ENCODE data around the gene UNK.
"Not testable (repeated sequence)": the region's sequence is repeated elsewhere in the genome, so short reads cannot be mapped to it uniquely, and the experiment has no call there.

The UNK gene

GRCh38 chr17:75773121-75773807, 11.3 kb upstream of the UNK start:
- peaks cover 14 to 18% of the 10 kb centered on the region in 2 donors for H3K36me3 ChIP-seq (ENCODE audit: control insufficient read depth in 2 of 2, insufficient read depth in 2 of 2, low read length in 2 of 2)
- H3K27me3 ChIP-seq (ENCODE audit: control insufficient read depth in 2 of 2, insufficient read depth in 2 of 2, low read length in 2 of 2) = no peaks in the 10 kb centered on the region
- H3K27ac ChIP-seq (ENCODE audit: low read depth in 2 of 2, low read length in 2 of 2) = no peak overlapping the region
- H3K9me3 ChIP-seq (ENCODE audit: control insufficient read depth in 2 of 2, low read length in 2 of 2) = no peaks in the 10 kb centered on the region
- no peak overlapping the region for H3K4me3 ChIP-seq (ENCODE audit: low read length in 2 of 2)
- no peak overlapping the region for H3K9ac ChIP-seq (ENCODE audit: low read depth in 1 of 2, low read length in 2 of 2)
- H3K4me1 ChIP-seq (ENCODE audit: control insufficient read depth in 2 of 2, insufficient read depth in 2 of 2, low read length in 2 of 2) = peaks cover 17 to 34% of the 10 kb centered on the region in 2 donors

GRCh38 chr17:75773808-75774470, 10.7 kb upstream of the UNK start:
- Histone ChIP-seq H3K4me3 (ENCODE audit: low read length in 2 of 2) (no peak overlapping the region), H3K9me3 (ENCODE audit: control insufficient read depth in 2 of 2, low read length in 2 of 2) (no peaks in the 10 kb centered on the region), H3K9ac (ENCODE audit: low read depth in 1 of 2, low read length in 2 of 2) (no peak overlapping the region), H3K27ac (ENCODE audit: low read depth in 2 of 2, low read length in 2 of 2) (no peak overlapping the region), H3K36me3 (ENCODE audit: control insufficient read depth in 2 of 2, insufficient read depth in 2 of 2, low read length in 2 of 2) (peaks cover 20 to 21% of the 10 kb centered on the region in 2 donors), H3K27me3 (ENCODE audit: control insufficient read depth in 2 of 2, insufficient read depth in 2 of 2, low read length in 2 of 2) (no peaks in the 10 kb centered on the region), H3K4me1 (ENCODE audit: control insufficient read depth in 2 of 2, insufficient read depth in 2 of 2, low read length in 2 of 2) (peaks cover 17 to 34% of the 10 kb centered on the region in 2 donors)

DNA sequence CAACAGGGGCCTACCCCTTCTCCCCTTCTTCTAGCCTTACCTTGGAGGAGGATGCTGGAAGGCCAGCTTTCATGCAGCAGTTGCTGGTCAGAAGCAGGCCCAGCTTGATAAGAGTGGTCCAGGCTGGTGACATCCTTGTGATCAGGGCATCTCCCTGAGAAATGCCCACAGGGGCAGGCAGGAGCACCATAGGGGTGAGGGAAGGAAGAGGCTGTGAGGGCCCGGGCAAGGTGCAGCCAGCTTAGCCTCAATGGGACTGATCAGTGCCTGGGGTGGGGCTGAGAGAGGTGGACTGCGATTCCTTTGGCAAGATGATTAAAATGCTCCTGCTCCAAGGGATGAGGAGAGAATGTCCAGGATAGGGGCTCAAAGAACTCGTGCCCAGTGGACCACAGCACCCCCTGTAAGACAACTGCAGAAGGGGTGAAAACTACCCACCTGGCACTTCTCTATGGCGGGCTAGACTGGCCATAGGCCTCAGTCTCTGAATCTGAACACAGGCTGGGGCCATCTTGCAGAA, 10.1 kb upstream of the UNK start:
- Histone ChIP-seq H3K9me3 (ENCODE audit: control insufficient read depth in 2 of 2, low read length in 2 of 2) (no peaks in the 10 kb centered on the region), H3K36me3 (ENCODE audit: control insufficient read depth in 2 of 2, insufficient read depth in 2 of 2, low read length in 2 of 2) (peaks cover 20 to 21% of the 10 kb centered on the region in 2 donors), H3K27me3 (ENCODE audit: control insufficient read depth in 2 of 2, insufficient read depth in 2 of 2, low read length in 2 of 2) (no peaks in the 10 kb centered on the region), H3K9ac (ENCODE audit: low read depth in 1 of 2, low read length in 2 of 2) (no peak overlapping the region), H3K27ac (ENCODE audit: low read depth in 2 of 2, low read length in 2 of 2) (no peak overlapping the region), H3K4me3 (ENCODE audit: low read length in 2 of 2) (no peak overlapping the region), H3K4me1 (ENCODE audit: control insufficient read depth in 2 of 2, insufficient read depth in 2 of 2, low read length in 2 of 2) (peaks cover 17 to 30% of the 10 kb centered on the region in 2 donors)

DNA sequence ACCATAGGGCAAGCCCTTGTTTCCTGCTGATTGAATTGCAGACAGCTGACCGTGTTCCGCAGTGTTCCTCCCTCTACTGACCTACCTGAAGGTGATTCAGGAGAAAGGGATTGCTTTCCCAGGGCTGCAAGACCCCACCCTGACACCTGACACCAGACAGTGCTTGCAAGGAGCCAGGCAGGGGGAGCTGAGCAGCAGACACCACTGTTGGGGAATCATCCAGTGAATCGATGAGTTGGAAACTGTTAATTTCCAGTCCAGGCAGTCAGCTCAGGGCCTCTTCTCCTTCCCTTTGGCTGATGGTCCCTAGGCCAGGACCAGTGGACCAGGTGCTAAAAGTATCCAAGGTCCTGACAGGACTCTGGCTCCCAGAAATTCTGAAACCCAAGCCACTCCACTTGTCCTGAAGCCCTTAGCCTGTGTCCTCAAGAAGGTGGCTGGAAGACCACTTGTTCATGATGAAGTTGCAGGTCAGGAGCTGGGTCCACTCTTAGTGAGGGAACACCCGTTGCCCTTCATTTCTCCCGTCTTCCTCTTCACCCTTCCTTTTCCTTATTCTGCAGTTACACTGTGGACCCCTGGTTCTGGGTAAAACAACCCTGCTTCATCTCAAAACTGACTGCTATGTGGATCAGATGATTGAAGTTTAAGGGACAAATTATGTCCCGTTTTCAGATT, 9.5 kb upstream of the UNK start:
- H3K27ac ChIP-seq (ENCODE audit: low read depth in 2 of 2, low read length in 2 of 2) = no peak overlapping the region
- no peaks in the 10 kb centered on the region for H3K27me3 ChIP-seq (ENCODE audit: control insufficient read depth in 2 of 2, insufficient read depth in 2 of 2, low read length in 2 of 2)
- H3K4me1 ChIP-seq (ENCODE audit: control insufficient read depth in 2 of 2, insufficient read depth in 2 of 2, low read length in 2 of 2) = peaks cover 17 to 33% of the 10 kb centered on the region in 2 donors
- H3K36me3 ChIP-seq (ENCODE audit: control insufficient read depth in 2 of 2, insufficient read depth in 2 of 2, low read length in 2 of 2) = peaks cover 20 to 21% of the 10 kb centered on the region in 2 donors
- H3K4me3 ChIP-seq (ENCODE audit: low read length in 2 of 2) = no peak overlapping the region
- H3K9ac ChIP-seq (ENCODE audit: low read depth in 1 of 2, low read length in 2 of 2) = no peak overlapping the region
- H3K9me3 ChIP-seq (ENCODE audit: control insufficient read depth in 2 of 2, low read length in 2 of 2) = no peaks in the 10 kb centered on the region

DNA sequence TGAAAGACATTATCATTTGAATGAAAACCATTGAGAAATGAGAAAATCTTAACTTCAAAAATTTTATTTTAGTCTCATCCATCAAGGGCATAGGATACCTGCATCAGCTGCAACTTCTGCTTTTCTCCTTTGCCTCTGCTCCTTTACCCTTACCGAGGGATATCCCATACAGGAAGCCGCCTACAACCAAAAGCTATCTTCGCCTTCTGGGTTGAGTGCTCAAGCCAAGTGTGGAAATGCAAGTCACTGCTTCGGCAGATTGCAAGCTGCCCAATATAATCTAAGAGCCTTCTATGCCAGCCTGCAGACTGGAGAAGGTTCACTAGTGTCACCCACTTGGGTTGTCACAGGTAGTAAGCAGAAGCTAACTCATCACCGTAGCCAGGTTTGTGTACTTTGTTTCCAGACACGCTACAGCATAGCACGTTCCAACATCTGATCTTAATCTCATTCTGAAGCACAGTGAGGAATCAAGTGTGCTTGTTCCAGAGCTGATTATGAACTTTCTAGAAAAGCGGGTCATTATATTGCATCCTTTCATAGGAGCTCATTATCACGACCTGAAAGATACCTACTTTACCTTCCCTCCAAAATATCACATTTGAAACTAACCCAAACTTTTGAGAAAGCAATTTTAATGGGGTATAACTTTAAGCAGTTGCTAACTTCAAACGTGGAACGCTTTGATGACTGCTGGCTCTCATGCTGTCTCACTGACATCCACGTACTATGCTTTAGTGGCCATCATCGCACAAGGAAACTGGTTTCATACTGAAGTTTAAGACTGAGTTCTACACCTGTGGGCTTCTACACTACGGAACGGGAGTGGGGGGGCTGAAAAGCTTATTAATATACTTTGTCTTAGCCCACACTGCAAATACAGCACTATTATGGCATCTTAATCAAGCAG, 8.0 kb upstream of the UNK start:
- no peak overlapping the region for H3K27ac ChIP-seq (ENCODE audit: low read depth in 2 of 2, low read length in 2 of 2)
- H3K36me3 ChIP-seq (ENCODE audit: control insufficient read depth in 2 of 2, insufficient read depth in 2 of 2, low read length in 2 of 2) = peaks cover 20 to 21% of the 10 kb centered on the region in 2 donors
- peaks cover 12 to 27% of the 10 kb centered on the region in 2 donors for H3K4me1 ChIP-seq (ENCODE audit: control insufficient read depth in 2 of 2, insufficient read depth in 2 of 2, low read length in 2 of 2)
- no peaks in the 10 kb centered on the region for H3K27me3 ChIP-seq (ENCODE audit: control insufficient read depth in 2 of 2, insufficient read depth in 2 of 2, low read length in 2 of 2)
- peak overlapping the region; percentile 88 to 89 for H3K4me3 ChIP-seq (ENCODE audit: low read length in 2 of 2)
- no peak overlapping the region for H3K9ac ChIP-seq (ENCODE audit: low read depth in 1 of 2, low read length in 2 of 2)
- H3K9me3 ChIP-seq (ENCODE audit: control insufficient read depth in 2 of 2, low read length in 2 of 2) = no peaks in the 10 kb centered on the region

GRCh38 chr17:75777296-75777922, 7.2 kb upstream of the UNK start:
- Histone ChIP-seq H3K4me3 (ENCODE audit: low read length in 2 of 2) (peak overlapping the region; percentile 88 to 89), H3K36me3 (ENCODE audit: control insufficient read depth in 2 of 2, insufficient read depth in 2 of 2, low read length in 2 of 2) (peaks cover 20 to 21% of the 10 kb centered on the region in 2 donors), H3K9ac (ENCODE audit: low read depth in 1 of 2, low read length in 2 of 2) (peak overlapping the region in 1 of 2 donors; percentile 99), H3K9me3 (ENCODE audit: control insufficient read depth in 2 of 2, low read length in 2 of 2) (no peaks in the 10 kb centered on the region), H3K27ac (ENCODE audit: low read depth in 2 of 2, low read length in 2 of 2) (no peak overlapping the region), H3K4me1 (ENCODE audit: control insufficient read depth in 2 of 2, insufficient read depth in 2 of 2, low read length in 2 of 2) (peaks cover 12 to 22% of the 10 kb centered on the region in 2 donors), H3K27me3 (ENCODE audit: control insufficient read depth in 2 of 2, insufficient read depth in 2 of 2, low read length in 2 of 2) (no peaks in the 10 kb centered on the region)

- not testable (repeated sequence) for H3K9me3 ChIP-seq (ENCODE audit: control insufficient read depth in 2 of 2, low read length in 2 of 2); H3K27me3 ChIP-seq (ENCODE audit: control insufficient read depth in 2 of 2, insufficient read depth in 2 of 2, low read length in 2 of 2)
- Histone ChIP-seq H3K9ac (ENCODE audit: low read depth in 1 of 2, low read length in 2 of 2) (peak overlapping the region; percentile 96 to 99), H3K4me3 (ENCODE audit: low read length in 2 of 2) (peak overlapping the region; percentile 88 to 89), H3K36me3 (ENCODE audit: control insufficient read depth in 2 of 2, insufficient read depth in 2 of 2, low read length in 2 of 2) (peaks cover 20 to 21% of the 10 kb centered on the region in 2 donors), H3K27ac (ENCODE audit: low read depth in 2 of 2, low read length in 2 of 2) (peak overlapping the region; percentile 99 to 100), H3K4me1 (ENCODE audit: control insufficient read depth in 2 of 2, insufficient read depth in 2 of 2, low read length in 2 of 2) (peaks cover 18 to 27% of the 10 kb centered on the region in 2 donors)
Measured at GRCh38 chr17:75778066-75778860, 6.3 kb upstream of the UNK start.

DNA sequence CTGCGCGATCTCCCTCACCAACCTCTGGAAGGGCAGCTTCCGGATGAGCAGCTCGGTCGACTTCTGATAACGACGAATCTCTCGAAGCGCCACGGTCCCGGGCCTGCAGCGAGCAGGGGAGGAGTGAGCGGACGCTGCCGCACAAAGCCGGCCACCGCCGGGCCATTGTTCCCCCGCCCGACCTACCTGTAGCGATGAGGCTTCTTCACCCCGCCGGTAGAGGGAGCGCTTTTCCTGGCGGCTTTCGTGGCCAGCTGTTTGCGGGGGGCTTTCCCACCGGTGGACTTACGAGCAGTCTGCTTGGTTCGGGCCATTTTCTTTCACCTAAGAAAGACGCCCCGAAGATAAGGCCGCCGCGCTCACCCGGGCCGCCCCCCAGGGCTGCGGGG, 5.8 kb upstream of the UNK start:
- H3K9ac ChIP-seq (ENCODE audit: low read depth in 1 of 2, low read length in 2 of 2) = peak overlapping the region; percentile 96 to 99
- H3K27me3 ChIP-seq (ENCODE audit: control insufficient read depth in 2 of 2, insufficient read depth in 2 of 2, low read length in 2 of 2) = no peaks in the 10 kb centered on the region
- no peaks in the 10 kb centered on the region for H3K9me3 ChIP-seq (ENCODE audit: control insufficient read depth in 2 of 2, low read length in 2 of 2)
- H3K4me3 ChIP-seq (ENCODE audit: low read length in 2 of 2) = peak overlapping the region; percentile 88 to 89
- peaks cover 20 to 21% of the 10 kb centered on the region in 2 donors for H3K36me3 ChIP-seq (ENCODE audit: control insufficient read depth in 2 of 2, insufficient read depth in 2 of 2, low read length in 2 of 2)
- H3K27ac ChIP-seq (ENCODE audit: low read depth in 2 of 2, low read length in 2 of 2) = peak overlapping the region; percentile 99 to 100
- peaks cover 20 to 33% of the 10 kb centered on the region in 2 donors for H3K4me1 ChIP-seq (ENCODE audit: control insufficient read depth in 2 of 2, insufficient read depth in 2 of 2, low read length in 2 of 2)
